Natural killer cell (primary cell): Measurements from ENCODE around the gene ADGRE3. TPM values are rescaled to one million over a fixed set of nuclear protein-coding genes. Genes with fewer than 3 reads are reported as not detected.

Experiments
- ATAC-seq, 3 donors: fragments of 150-1000 bp in 2 of 3; fragments of 200-7000 bp in 1 of 3; cut with Tn5 transposase; 1 replicate in 1 of 3; 2 replicates in 2 of 3; pipeline ENCODE4 v1.10.0; 2021; ENCODE audit warnings: mild to moderate bottlenecking in 2 of 3, moderate library complexity in 2 of 3
- DNase-seq, 2 donors: peaks; one replicate each; pipeline versions ENCODE4 v3.0.0 to v3.0.0-alpha.2; 2013 to 2021; ENCODE audit warnings: mixed read lengths in 1 of 2
- H3K27ac ChIP-seq: one replicate; pipeline ENCODE4 v1.5.1; 2013; ENCODE audit warnings: mild to moderate bottlenecking, low read length
- H3K27me3 ChIP-seq: one replicate; pipeline ENCODE4 v1.6.1; 2013; ENCODE audit warnings: low read length; ENCODE audit not compliant: control insufficient read depth, insufficient read depth
- H3K36me3 ChIP-seq: one replicate; pipeline ENCODE4 v1.6.1; 2013; ENCODE audit warnings: low read length; ENCODE audit not compliant: control insufficient read depth, insufficient read depth
- H3K4me1 ChIP-seq: one replicate; pipeline ENCODE4 v1.6.1; 2013; ENCODE audit warnings: low read length; ENCODE audit not compliant: control insufficient read depth, insufficient read depth
- H3K4me3 ChIP-seq: one replicate; pipeline ENCODE4 v1.5.1; 2013; ENCODE audit warnings: low read length
- H3K9me3 ChIP-seq: one replicate; pipeline ENCODE4 v1.6.1; 2013; ENCODE audit warnings: low read length; ENCODE audit not compliant: control insufficient read depth, insufficient read depth
- H3K27ac Mint-ChIP-seq, 2 donors: one replicate each; pipeline ENCODE4 v1.8.0; 2022; ENCODE audit warnings: mild to moderate bottlenecking in 2 of 2, mixed read lengths in 2 of 2, moderate library complexity in 1 of 2
- H3K27me3 Mint-ChIP-seq, 2 donors: one replicate each; pipeline ENCODE4 v1.8.0; 2022; ENCODE audit warnings: low read depth in 2 of 2, mixed read lengths in 2 of 2
- H3K36me3 Mint-ChIP-seq: one replicate; pipeline ENCODE4 v1.8.0; 2022; ENCODE audit warnings: mixed read lengths
- H3K4me1 Mint-ChIP-seq, 2 donors: one replicate each; pipeline ENCODE4 v1.8.0; 2022; ENCODE audit warnings: mixed read lengths in 2 of 2
- H3K4me3 Mint-ChIP-seq: one replicate; pipeline ENCODE4 v1.8.0; 2022; ENCODE audit warnings: mild to moderate bottlenecking, moderate library complexity, mixed read lengths
- H3K9me3 Mint-ChIP-seq, 2 donors: one replicate each; pipeline ENCODE4 v1.8.0; 2022; ENCODE audit warnings: mixed read lengths in 2 of 2
- WGBS: methylation state at CpG from one replicate; pipeline ENCODE4 v1.1.7; 2013; ENCODE audit warnings: missing lambda C conversion rate; ENCODE audit not compliant: insufficient coverage; 5-methylcytosine and 5-hydroxymethylcytosine counted together
- intact Hi-C: fragments of 100-400 bp; cut with micrococcal nuclease; formaldehyde crosslinking; loops from one replicate; pipeline ENCODE4 v1.14.2; 2022
- total RNA-seq, 4 donors: library from RNA; stranded (reverse); fragments of 120-200 nt in 1 of 4; gene quantifications; one replicate each; pipeline versions ENCODE4 v1.2.3 to v1.2.4, GENCODE V29; 2013 to 2022
- TF ChIP-seq, protein P1 (sequence below): fragments of 200-600 bp; IDR thresholded peaks from one replicate; pipeline ENCODE4 v1.8.0; 2022; ENCODE audit warnings: antibody characterized with exemption

Gene ADGRE3
- total RNA-seq, 3 donors from 2014 or later (not counting 1 experiment from before 2014, with no cell fraction given), result 0.59 to 9.1 (median 1.0) TPM

GRCh38 chr19:14661372-14661924 lies 13.2 kb downstream of the ADGRE3 start:
- peak in 1 of 3 donors; percentile 41 for ATAC-seq
- Histone ChIP-seq H3K27ac (no peak overlapping the region), H3K9me3 (no peaks in the 10 kb centered on the region), H3K4me3 (no peak overlapping the region), H3K4me1 (no peaks in the 10 kb centered on the region), H3K36me3 (no peaks in the 10 kb centered on the region), H3K27me3 (no peaks in the 10 kb centered on the region)
- no peaks in the 10 kb centered on the region for H3K9me3 Mint-ChIP-seq
- no peak overlapping the region for H3K4me3 Mint-ChIP-seq
- DNase-seq, result no peak
- H3K4me1 Mint-ChIP-seq, result no peaks in the 10 kb centered on the region
- intact Hi-C loops, result no loop called here
- H3K36me3 Mint-ChIP-seq, result no peaks in the 10 kb centered on the region
- TF ChIP-seq, protein P1, sequence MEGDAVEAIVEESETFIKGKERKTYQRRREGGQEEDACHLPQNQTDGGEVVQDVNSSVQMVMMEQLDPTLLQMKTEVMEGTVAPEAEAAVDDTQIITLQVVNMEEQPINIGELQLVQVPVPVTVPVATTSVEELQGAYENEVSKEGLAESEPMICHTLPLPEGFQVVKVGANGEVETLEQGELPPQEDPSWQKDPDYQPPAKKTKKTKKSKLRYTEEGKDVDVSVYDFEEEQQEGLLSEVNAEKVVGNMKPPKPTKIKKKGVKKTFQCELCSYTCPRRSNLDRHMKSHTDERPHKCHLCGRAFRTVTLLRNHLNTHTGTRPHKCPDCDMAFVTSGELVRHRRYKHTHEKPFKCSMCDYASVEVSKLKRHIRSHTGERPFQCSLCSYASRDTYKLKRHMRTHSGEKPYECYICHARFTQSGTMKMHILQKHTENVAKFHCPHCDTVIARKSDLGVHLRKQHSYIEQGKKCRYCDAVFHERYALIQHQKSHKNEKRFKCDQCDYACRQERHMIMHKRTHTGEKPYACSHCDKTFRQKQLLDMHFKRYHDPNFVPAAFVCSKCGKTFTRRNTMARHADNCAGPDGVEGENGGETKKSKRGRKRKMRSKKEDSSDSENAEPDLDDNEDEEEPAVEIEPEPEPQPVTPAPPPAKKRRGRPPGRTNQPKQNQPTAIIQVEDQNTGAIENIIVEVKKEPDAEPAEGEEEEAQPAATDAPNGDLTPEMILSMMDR, result no peak
- H3K27me3 Mint-ChIP-seq, result peaks cover 8 to 12% of the 10 kb centered on the region in 2 donors
- no peak overlapping the region for H3K27ac Mint-ChIP-seq
- 31% methylated on average over 12 of the region's 12 CpGs for WGBS

GRCh38 chr19:14659874-14660489 lies 14.7 kb downstream of the ADGRE3 start:
- H3K36me3 ChIP-seq, result no peaks in the 10 kb centered on the region
- no peak overlapping the region for H3K27ac ChIP-seq
- H3K27me3 ChIP-seq, result no peaks in the 10 kb centered on the region
- H3K4me1 ChIP-seq, result no peaks in the 10 kb centered on the region
- no peaks in the 10 kb centered on the region for H3K9me3 ChIP-seq
- no peak overlapping the region for H3K4me3 ChIP-seq
- TF ChIP-seq, protein P1, result no peak
- H3K4me3 Mint-ChIP-seq, result no peak overlapping the region
- no peaks in the 10 kb centered on the region for H3K36me3 Mint-ChIP-seq
- no peak for DNase-seq
- no peaks in the 10 kb centered on the region for H3K9me3 Mint-ChIP-seq
- WGBS, result 96% methylated on average over 6 of the region's 6 CpGs
- peaks cover 8 to 16% of the 10 kb centered on the region in 2 donors for H3K27me3 Mint-ChIP-seq
- H3K4me1 Mint-ChIP-seq, result no peaks in the 10 kb centered on the region
- ATAC-seq, result no peak
- intact Hi-C loops, result no loop called here
- H3K27ac Mint-ChIP-seq, result no peak overlapping the region

DNA sequence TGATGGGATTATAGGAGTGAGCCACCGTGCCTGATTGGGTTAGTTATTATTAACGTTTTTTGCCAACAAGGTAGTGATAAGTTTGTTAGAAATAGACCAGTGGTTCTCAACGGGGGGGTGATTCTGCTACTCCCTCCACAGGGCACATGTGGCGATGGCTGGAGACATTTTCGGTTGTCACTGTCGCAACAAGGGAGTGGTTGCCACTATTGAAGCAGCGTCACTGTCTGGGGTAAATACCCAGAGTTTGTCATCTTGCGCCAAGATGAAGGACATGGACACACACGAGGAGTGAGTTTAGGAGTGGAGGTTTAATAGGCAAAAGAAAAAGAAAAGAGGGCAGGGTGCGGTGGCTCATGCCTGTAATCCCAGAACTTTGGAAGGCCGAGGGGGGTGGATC lies 18.9 kb downstream of the ADGRE3 start:
- Histone ChIP-seq H3K27me3 (no peaks in the 10 kb centered on the region), H3K9me3 (no peaks in the 10 kb centered on the region), H3K36me3 (no peaks in the 10 kb centered on the region), H3K4me3 (no peak overlapping the region), H3K4me1 (no peaks in the 10 kb centered on the region), H3K27ac (no peak overlapping the region)
- H3K9me3 Mint-ChIP-seq, result no peaks in the 10 kb centered on the region
- ATAC-seq (no peak), DNase-seq (no peak)
- 79% methylated on average over 11 of the region's 11 CpGs for WGBS
- H3K27me3 Mint-ChIP-seq, result peaks cover 10 to 17% of the 10 kb centered on the region in 2 donors
- intact Hi-C loops, result no loop called here
- H3K4me3 Mint-ChIP-seq, result no peak overlapping the region
- H3K27ac Mint-ChIP-seq, result no peak overlapping the region
- H3K4me1 Mint-ChIP-seq, result no peaks in the 10 kb centered on the region
- TF ChIP-seq, protein P1, result no peak
- H3K36me3 Mint-ChIP-seq, result no peaks in the 10 kb centered on the region
